OCI-LY7 (cell line): ENCODE data around the gene HSPB2. TPM values are rescaled to one million over a fixed set of nuclear protein-coding genes. Genes with fewer than 3 reads are reported as not detected.

Experiments used
- BruUV-seq: library from RNA; stranded (reverse); fragments of 400-500 nt; replicated peaks from 2 replicates; lab custom pipeline; 2021; lab: Mats Ljungman, UMichigan
- CTCF ChIA-PET: fragments of 300-600 bp; sonication (Branson Sonifier 250); formaldehyde crosslinking; loops from one replicate; lab custom pipeline; 2022; ENCODE audit warnings: antibody characterized with exemption; ENCODE audit not compliant: unreplicated experiment; lab: Charles Lee
- POLR2A ChIA-PET: fragments of 300-600 bp; sonication (Branson Sonifier 250); formaldehyde crosslinking; loops from one replicate; lab custom pipeline; 2022; ENCODE audit warnings: antibody characterized with exemption; lab: Charles Lee
- DNase-seq: peaks from one replicate; pipeline ENCODE4 v3.0.0-alpha.2; 2015; ENCODE audit warnings: low spot score
- H2AFZ ChIP-seq: fragments of 200-600 bp; sonication (generic), shearing (Covaris generic); 2 replicates; pipeline ENCODE4 v1.6.1; 2014; ENCODE audit warnings: mild to moderate bottlenecking, antibody characterized with exemption, low read length, moderate library complexity
- H3K27ac ChIP-seq: fragments of 200-600 bp; sonication (generic); 2 replicates; pipeline ENCODE4 v1.5.1; 2014; ENCODE audit warnings: mixed run types, low read depth, mild to moderate bottlenecking, moderate library complexity, low read length, inconsistent platforms; ENCODE audit not compliant: poor library complexity, severe bottlenecking
- H3K36me3 ChIP-seq: fragments of 200-600 bp; sonication (generic); 2 replicates; pipeline ENCODE4 v1.6.1; 2014; ENCODE audit warnings: mild to moderate bottlenecking, antibody characterized with exemption, low read length, moderate library complexity, mixed read lengths; ENCODE audit not compliant: insufficient read depth
- H3K4me1 ChIP-seq: fragments of 200-600 bp; sonication (generic); 2 replicates; pipeline ENCODE4 v1.5.1; 2014; ENCODE audit warnings: mild to moderate bottlenecking, low read length; ENCODE audit not compliant: insufficient read depth, poor library complexity, severe bottlenecking
- H3K4me2 ChIP-seq: fragments of 200-600 bp; sonication (generic); 2 replicates; pipeline ENCODE4 v1.6.1; 2014; ENCODE audit warnings: mild to moderate bottlenecking, low read length
- H3K4me3 ChIP-seq: fragments of 200-600 bp; sonication (generic); 2 replicates; pipeline ENCODE4 v1.5.1; 2014; ENCODE audit warnings: mild to moderate bottlenecking, low read depth, low read length; ENCODE audit not compliant: poor library complexity, severe bottlenecking
- H3K79me2 ChIP-seq: fragments of 200-600 bp; sonication (generic); 2 replicates; pipeline ENCODE4 v1.6.1; 2016; ENCODE audit warnings: low read depth, mild to moderate bottlenecking, low read length, moderate library complexity, mixed read lengths; ENCODE audit not compliant: insufficient read depth
- H3K9me2 ChIP-seq: fragments of 200-600 bp; sonication (generic); 2 replicates; pipeline ENCODE4 v1.6.1; 2016; ENCODE audit warnings: mild to moderate bottlenecking, low read length, mixed read lengths; ENCODE audit not compliant: insufficient read depth
- H3K9me3 ChIP-seq: fragments of 200-600 bp; sonication (generic); 2 replicates; pipeline ENCODE4 v1.6.1; 2014; ENCODE audit warnings: mild to moderate bottlenecking, mixed run types, low read length, mixed read lengths
- H4K20me1 ChIP-seq: fragments of 200-600 bp; sonication (generic); 2 replicates; pipeline ENCODE4 v1.6.1; 2014; ENCODE audit warnings: mild to moderate bottlenecking, antibody characterized with exemption, low read length, moderate library complexity, mixed read lengths; ENCODE audit not compliant: insufficient read depth
- CTCF ChIP-seq: fragments of 200-600 bp; sonication (generic); conservative IDR thresholded peaks from 2 replicates; pipeline ENCODE4 v1.5.1; 2014; ENCODE audit warnings: mild to moderate bottlenecking, antibody characterized with exemption, low read length, moderate library complexity, mixed read lengths
- EZH2phosphoT487 ChIP-seq: fragments of 200-600 bp; sonication (generic); IDR thresholded peaks from 2 replicates; pipeline ENCODE4 v1.6.1; 2018; ENCODE audit warnings: low read depth, borderline replicate concordance, mild to moderate bottlenecking, mixed run types, antibody characterized with exemption, low read length, moderate library complexity, mixed read lengths
- intact Hi-C: fragments of 100-400 bp; cut with micrococcal nuclease; formaldehyde crosslinking; loops from one replicate; pipeline ENCODE4 v1.10.0; 2022; ENCODE audit not compliant: unreplicated experiment
- total RNA-seq, 2 experiments: library from RNA; depleted of rRNA in 1 of 2; stranded (reverse); fragments of >200 nt in 1 of 2; shearing (Covaris generic) in 1 of 2; gene quantifications; 2 replicates each; pipeline ENCODE4 v1.2.3, GENCODE V29; 2014 to 2022

HSPB2 gene
- total RNA-seq, 2 experiments from 2014 or later, result not detected

GRCh38 chr11:111944651-111945051 is 32.1 kb downstream of the HSPB2 start:
- Histone ChIP-seq H3K9me2 (no peaks in the 10 kb centered on the region), H2AFZ (no peak overlapping the region), H3K4me2 (no peak overlapping the region), H3K27ac (no peak overlapping the region), H3K9me3 (no peaks in the 10 kb centered on the region), H3K36me3 (no peaks in the 10 kb centered on the region), H4K20me1 (no peaks in the 10 kb centered on the region), H3K79me2 (no peaks in the 10 kb centered on the region), H3K4me1 (peaks cover 13% of the 10 kb centered on the region), H3K4me3 (no peak overlapping the region)
- DNase-seq, result no peak
- ChIA-PET POLR2A (interaction anchor here (0.6 to 2.5 kb wide), 3 partner anchors 10 to 158 kb away, joined by 3 to 10 read pairs (median 3); no protein-coding TSS in a partner anchor), CTCF (interaction anchor here (0.9 kb wide), 1 partner anchor 15 kb away, joined by 4 read pairs; no protein-coding TSS in a partner anchor)
- no TSS peak for BruUV-seq
- intact Hi-C loops, result no loop called here
- TF ChIP-seq CTCF (no peak), EZH2phosphoT487 (no peak)

GRCh38 chr11:111945198-111945597 is 32.7 kb downstream of the HSPB2 start:
- H3K9me2 ChIP-seq, result no peaks in the 10 kb centered on the region
- no peak overlapping the region for H3K4me2 ChIP-seq
- no peak overlapping the region for H2AFZ ChIP-seq
- no peak overlapping the region for H3K27ac ChIP-seq
- H3K36me3 ChIP-seq, result no peaks in the 10 kb centered on the region
- CTCF ChIA-PET, result no interaction called here
- no peak for DNase-seq
- peaks cover 13% of the 10 kb centered on the region for H3K4me1 ChIP-seq
- POLR2A ChIA-PET, result interaction anchor here (0.6 to 2.6 kb wide), 7 partner anchors 8 to 158 kb away, joined by 3 to 10 read pairs (median 3); partner anchors contain the start of gene DIXDC1
- TF ChIP-seq CTCF (no peak), EZH2phosphoT487 (no peak)
- intact Hi-C loops, result no loop called here
- no TSS peak for BruUV-seq
- no peaks in the 10 kb centered on the region for H3K9me3 ChIP-seq
- H3K79me2 ChIP-seq, result no peaks in the 10 kb centered on the region
- no peak overlapping the region for H3K4me3 ChIP-seq
- H4K20me1 ChIP-seq, result no peaks in the 10 kb centered on the region

GRCh38 chr11:111946499-111946898 is 34.0 kb downstream of the HSPB2 start:
- H3K36me3 ChIP-seq, result no peaks in the 10 kb centered on the region
- 0 out of 2 replicates have a peak, but pooled peaks cover 5% of the 10 kb centered on the region for H3K9me3 ChIP-seq
- BruUV-seq, result no TSS peak
- peaks cover 13% of the 10 kb centered on the region for H3K4me1 ChIP-seq
- no peaks in the 10 kb centered on the region for H4K20me1 ChIP-seq
- H3K79me2 ChIP-seq, result no peaks in the 10 kb centered on the region
- 0 out of 2 replicates have a peak overlapping the region, but pooled peaks have one; percentile 22 for H3K4me2 ChIP-seq
- DNase-seq, result no peak
- POLR2A ChIA-PET, result interaction anchor here (0.7 to 2.6 kb wide), 4 partner anchors 20 to 677 kb away, joined by 3 to 10 read pairs (median 5); no protein-coding TSS in a partner anchor
- H3K4me3 ChIP-seq, result no peak overlapping the region
- no peaks in the 10 kb centered on the region for H3K9me2 ChIP-seq
- no peak overlapping the region for H3K27ac ChIP-seq
- CTCF ChIA-PET, result no interaction called here
- no peak overlapping the region for H2AFZ ChIP-seq
- TF ChIP-seq CTCF, result no peak
- TF ChIP-seq EZH2phosphoT487, result no peak
- intact Hi-C loops, result no loop called here
